ENCODE results near the gene UBE2D1.

The UBE2D1 gene

DNA sequence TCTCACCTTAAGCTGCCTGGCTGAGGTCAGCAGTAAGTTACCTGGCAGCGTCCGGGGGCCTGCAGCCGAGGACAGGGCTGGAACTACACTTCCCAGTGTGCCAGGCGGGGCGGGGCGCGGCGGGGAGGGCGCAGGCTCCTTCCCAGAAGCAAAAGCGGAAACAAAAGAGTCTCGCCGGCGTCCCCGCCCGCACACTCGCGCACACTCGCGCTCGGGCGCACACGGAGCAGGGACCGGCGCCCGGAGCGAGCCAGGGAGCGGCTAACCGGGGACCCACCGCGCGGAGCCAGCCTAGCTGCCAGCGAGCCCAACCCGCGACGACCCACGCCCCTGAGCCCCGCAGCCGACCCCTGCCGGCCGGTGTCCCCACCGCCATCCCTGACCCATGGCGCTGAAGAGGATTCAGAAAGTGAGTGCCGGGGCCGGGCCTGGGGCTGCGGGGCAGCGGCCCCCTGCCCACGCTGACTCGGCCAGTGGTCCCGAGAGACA lies at the start of gene UBE2D1:
Gene UBE2D1, plus strand, starts transcription at position 190 of the 489 bp plus-strand sequence. Its CDS starts 196 bp downstream, at position 386.
- peak within 1 kb of the TSS; percentile 81 for H3K4me3 ChIP-seq (replicated peaks; ENCODE audit: low read depth, low read length)
- peak; percentile 72 for DNase-seq (ENCODE audit: low read depth)
- TF ChIP-seq, protein P1, sequence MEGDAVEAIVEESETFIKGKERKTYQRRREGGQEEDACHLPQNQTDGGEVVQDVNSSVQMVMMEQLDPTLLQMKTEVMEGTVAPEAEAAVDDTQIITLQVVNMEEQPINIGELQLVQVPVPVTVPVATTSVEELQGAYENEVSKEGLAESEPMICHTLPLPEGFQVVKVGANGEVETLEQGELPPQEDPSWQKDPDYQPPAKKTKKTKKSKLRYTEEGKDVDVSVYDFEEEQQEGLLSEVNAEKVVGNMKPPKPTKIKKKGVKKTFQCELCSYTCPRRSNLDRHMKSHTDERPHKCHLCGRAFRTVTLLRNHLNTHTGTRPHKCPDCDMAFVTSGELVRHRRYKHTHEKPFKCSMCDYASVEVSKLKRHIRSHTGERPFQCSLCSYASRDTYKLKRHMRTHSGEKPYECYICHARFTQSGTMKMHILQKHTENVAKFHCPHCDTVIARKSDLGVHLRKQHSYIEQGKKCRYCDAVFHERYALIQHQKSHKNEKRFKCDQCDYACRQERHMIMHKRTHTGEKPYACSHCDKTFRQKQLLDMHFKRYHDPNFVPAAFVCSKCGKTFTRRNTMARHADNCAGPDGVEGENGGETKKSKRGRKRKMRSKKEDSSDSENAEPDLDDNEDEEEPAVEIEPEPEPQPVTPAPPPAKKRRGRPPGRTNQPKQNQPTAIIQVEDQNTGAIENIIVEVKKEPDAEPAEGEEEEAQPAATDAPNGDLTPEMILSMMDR (IDR thresholded peaks at IDR 0.05; ENCODE audit: low read length, missing control alignments): no peak

DNA sequence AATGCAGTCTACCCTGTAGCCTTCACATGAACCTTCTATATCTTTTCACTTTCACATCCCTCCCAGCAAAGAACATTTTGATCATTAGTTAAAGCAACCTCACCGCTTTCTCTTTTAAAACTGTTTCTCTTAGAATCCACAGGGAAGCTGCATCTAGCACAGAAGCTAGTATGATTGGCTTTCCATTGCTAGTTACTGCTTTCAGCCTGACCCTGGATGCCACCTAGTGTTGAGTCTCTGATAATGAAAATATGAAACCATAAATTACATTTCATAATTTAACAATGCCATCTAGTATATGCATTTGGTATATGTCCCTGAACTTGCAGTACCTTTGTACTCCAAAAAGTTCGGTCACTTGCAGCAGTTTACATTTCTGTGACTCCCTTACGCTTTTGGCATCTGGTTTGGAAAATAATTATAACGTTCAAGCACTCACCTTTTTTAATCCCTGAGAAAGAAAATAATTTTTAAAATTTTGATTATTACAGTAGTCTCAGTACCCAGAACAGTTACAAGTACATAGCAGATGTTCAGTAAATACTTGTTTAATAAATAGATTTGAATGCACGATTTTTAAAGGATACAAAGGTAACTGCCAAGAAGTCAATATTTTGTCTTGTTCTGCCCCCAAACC lies 43.1 kb upstream of the UBE2D1 start:
- H3K4me3 ChIP-seq (replicated peaks; ENCODE audit: low read depth, low read length): no peak overlapping the region
- DNase-seq (ENCODE audit: low read depth): peak; percentile 82
- TF ChIP-seq, protein P1 (IDR thresholded peaks at IDR 0.05; ENCODE audit: low read length, missing control alignments): peak; percentile 80

DNA sequence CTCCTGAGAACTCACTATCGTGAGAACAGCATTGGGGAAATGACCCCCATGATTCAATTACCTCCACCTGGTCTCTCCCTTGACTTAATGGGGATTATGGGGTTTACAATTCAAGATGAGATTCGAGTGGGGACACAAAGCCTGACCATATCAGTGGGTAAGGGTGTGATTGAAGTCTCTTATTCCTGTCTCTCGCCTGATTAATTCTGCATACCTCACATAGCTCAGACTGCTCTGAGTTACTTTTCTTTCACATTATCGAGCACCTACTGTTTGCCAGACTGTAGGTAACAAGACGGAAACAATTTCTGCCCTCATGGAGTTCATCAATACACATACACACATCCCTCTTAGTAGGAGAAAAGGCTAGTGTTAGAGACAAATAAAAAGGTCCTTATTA lies 40.8 kb upstream of the UBE2D1 start:
- TF ChIP-seq, protein P1 (IDR thresholded peaks at IDR 0.05; ENCODE audit: low read length, missing control alignments): no peak
- DNase-seq (ENCODE audit: low read depth): no peak
- no peak overlapping the region for H3K4me3 ChIP-seq (replicated peaks; ENCODE audit: low read depth, low read length)

DNA sequence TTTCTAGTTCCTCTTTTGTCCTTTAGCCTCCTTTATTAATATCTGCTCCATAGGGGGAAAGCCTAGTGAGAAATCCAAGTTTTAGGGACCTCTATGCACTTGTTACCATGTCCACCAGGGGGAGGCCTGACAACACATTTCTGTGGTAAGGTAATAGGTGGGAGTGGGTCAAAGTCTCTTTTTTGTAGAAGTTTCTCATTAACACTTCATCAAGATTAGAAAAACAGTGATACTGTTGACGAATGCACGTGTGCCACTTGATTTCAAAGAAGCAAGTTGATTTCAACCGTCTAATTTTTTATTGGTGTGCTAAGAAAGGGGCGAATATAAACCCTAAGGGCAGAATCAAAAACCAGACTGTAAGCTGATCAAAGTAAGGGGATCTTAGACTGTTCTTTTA lies 35.2 kb upstream of the UBE2D1 start:
- no peak overlapping the region for H3K4me3 ChIP-seq (replicated peaks; ENCODE audit: low read depth, low read length)
- TF ChIP-seq, protein P1 (IDR thresholded peaks at IDR 0.05; ENCODE audit: low read length, missing control alignments): peak; percentile 96
- peak; percentile 72 for DNase-seq (ENCODE audit: low read depth)

DNA sequence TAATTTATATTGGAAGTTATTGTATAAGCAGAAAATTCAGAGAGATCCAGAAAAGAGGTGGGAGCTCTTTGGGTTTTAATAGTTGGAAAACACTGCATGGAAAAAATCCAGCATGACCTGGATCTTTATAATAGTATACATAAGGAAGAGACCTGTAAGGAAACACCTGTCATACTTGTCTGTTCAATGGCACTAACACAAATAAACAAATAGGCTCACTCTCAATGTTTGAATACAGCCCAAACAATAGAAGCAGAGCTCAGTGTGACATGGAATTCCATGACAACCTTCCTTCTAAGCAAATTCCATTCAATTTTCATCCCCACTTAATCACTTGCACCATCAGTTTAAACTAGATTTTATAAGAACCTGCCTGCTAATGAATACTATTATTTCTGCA lies 34.1 kb upstream of the UBE2D1 start:
- TF ChIP-seq, protein P1 (IDR thresholded peaks at IDR 0.05; ENCODE audit: low read length, missing control alignments): no peak
- H3K4me3 ChIP-seq (replicated peaks; ENCODE audit: low read depth, low read length): no peak overlapping the region
- DNase-seq (ENCODE audit: low read depth): no peak

DNA sequence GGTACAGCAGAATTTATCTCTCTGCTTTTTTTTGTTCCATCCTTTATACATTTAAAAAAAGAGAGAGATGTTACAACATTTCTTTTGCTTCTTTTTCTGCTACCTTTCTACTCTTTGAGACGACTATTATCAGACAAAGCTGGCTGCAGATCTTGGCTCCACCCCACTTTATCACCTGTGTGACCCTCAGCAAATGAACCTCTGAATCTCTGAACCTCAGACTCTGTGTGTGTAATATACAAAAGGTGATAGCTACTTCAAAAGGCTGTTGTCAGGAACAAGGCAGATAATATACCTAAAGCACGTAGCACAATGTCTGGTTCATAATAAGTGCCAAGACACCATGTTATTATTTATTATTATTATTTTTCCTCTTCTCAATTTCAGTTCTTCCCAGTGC lies 32.6 kb upstream of the UBE2D1 start:
- TF ChIP-seq, protein P1 (IDR thresholded peaks at IDR 0.05; ENCODE audit: low read length, missing control alignments): no peak
- H3K4me3 ChIP-seq (replicated peaks; ENCODE audit: low read depth, low read length): no peak overlapping the region
- no peak for DNase-seq (ENCODE audit: low read depth)

DNA sequence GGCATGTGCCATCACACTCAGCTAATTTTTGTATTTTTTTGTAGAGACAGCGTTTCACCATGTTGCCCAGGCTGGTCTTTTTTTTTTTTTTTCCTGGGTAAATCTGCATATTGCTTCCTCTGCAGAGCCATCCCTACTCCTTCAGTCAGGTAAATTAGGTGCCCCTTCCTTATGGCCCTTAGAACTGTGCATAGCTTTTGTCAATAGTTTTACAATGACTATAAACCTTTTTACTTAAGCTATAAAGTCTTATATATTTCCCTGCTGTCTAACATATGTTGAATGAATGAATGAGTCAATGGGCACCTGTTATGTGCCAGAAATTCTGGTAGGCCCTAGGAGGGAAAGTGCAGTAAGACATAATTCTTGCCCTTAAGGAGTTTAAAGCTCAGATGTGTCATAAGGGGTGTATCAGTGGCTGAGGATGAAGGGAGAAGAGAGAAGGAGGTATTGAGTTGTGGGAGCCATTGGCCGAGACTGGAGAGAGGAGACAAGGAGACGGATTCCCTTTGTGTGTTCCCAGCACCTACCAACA lies 30.6 kb upstream of the UBE2D1 start:
- DNase-seq (ENCODE audit: low read depth): no peak
- TF ChIP-seq, protein P1 (IDR thresholded peaks at IDR 0.05; ENCODE audit: low read length, missing control alignments): no peak
- no peak overlapping the region for H3K4me3 ChIP-seq (replicated peaks; ENCODE audit: low read depth, low read length)

Data from fibroblast of pulmonary artery (primary cell).